T47D (cell line): ENCODE results near the gene ZBED2.
A peak's percentile ranks its signal among the peaks of the same experiment; 100 is the strongest.

Experiments used
- DNase-seq, 2 experiments: peaks; one replicate each; pipeline versions ENCODE4 v3.0.0 to v3.0.0-alpha.2; 2011 to 2012; ENCODE audit warnings: low read depth in 1 of 2, low spot score in 1 of 2
- JUND ChIP-seq: IDR thresholded peaks from 2 replicates; pipeline ENCODE4 v1.6.1; 2012; ENCODE audit warnings: low read depth
- in situ Hi-C: cut with HindIII; loops from 2 replicates; pipeline ENCODE4 v1.10.0; 2016; ENCODE audit warnings: low sequenced_read_pairs, low pct_unique_long_range_greater_than_20kb

Gene ZBED2

GRCh38 chr3:111594781-111595180, 365 bp downstream of the ZBED2 start:
- no peak for DNase-seq
- in situ Hi-C loops, result no loop called here
- no peak for TF ChIP-seq JUND

- in situ Hi-C loops, result no loop called here
These were observed 941 bp downstream of the ZBED2 start for GRCh38 chr3:111594205-111594604.

GRCh38 chr3:111593666-111594065, 1.5 kb downstream of the ZBED2 start:
- no peak for TF ChIP-seq JUND
- no peak for DNase-seq
- in situ Hi-C loops, result no loop called here

More at GRCh38 chr3:111594205-111594604, 941 bp downstream of the ZBED2 start:
- no peak for DNase-seq
- no peak for TF ChIP-seq JUND

- no peak for TF ChIP-seq JUND
- in situ Hi-C loops, result no loop called here
- DNase-seq, result no peak
These were observed 2.2 kb downstream of the ZBED2 start for GRCh38 chr3:111592936-111593335.

GRCh38 chr3:111592143-111592542, 3.0 kb downstream of the ZBED2 start:
- in situ Hi-C loops, result no loop called here
- no peak for TF ChIP-seq JUND
- DNase-seq, result no peak

GRCh38 chr3:111591555-111591954, 3.6 kb downstream of the ZBED2 start:
- in situ Hi-C loops, result no loop called here
- TF ChIP-seq JUND, result no peak
- no peak for DNase-seq

- DNase-seq, result no peak
- in situ Hi-C loops, result no loop called here
- no peak for TF ChIP-seq JUND
These were observed 5.0 kb downstream of the ZBED2 start for GRCh38 chr3:111590143-111590491.

- DNase-seq, result no peak
- no peak for TF ChIP-seq JUND
- in situ Hi-C loops, result no loop called here
These were observed 5.6 kb downstream of the ZBED2 start for GRCh38 chr3:111589303-111590142.

- DNase-seq, result no peak
- TF ChIP-seq JUND, result no peak
- in situ Hi-C loops, result no loop called here
These were observed 6.6 kb downstream of the ZBED2 start for GRCh38 chr3:111588527-111588926.

- DNase-seq, result no peak
- in situ Hi-C loops, result no loop called here
- TF ChIP-seq JUND, result no peak
These were observed 9.9 kb downstream of the ZBED2 start for GRCh38 chr3:111585217-111585616.

GRCh38 chr3:111584744-111585143, 10.4 kb downstream of the ZBED2 start:
- in situ Hi-C loops, result no loop called here
- no peak for TF ChIP-seq JUND
- DNase-seq, result no peak

GRCh38 chr3:111582120-111582474, 13.0 kb downstream of the ZBED2 start:
- in situ Hi-C loops, result no loop called here
- peak; percentile 69 to 86 for DNase-seq
- peak; percentile 98 for TF ChIP-seq JUND

- no peak for TF ChIP-seq JUND
- in situ Hi-C loops, result no loop called here
- no peak for DNase-seq
These were observed 13.6 kb downstream of the ZBED2 start for GRCh38 chr3:111581403-111582119.
